Measurements from ENCODE around the gene WAC. TPM values are rescaled to one million over a fixed set of nuclear protein-coding genes. Genes with fewer than 3 reads are reported as not detected.
"Not testable (repeated sequence)": the region's sequence is repeated elsewhere in the genome, so short reads cannot be mapped to it uniquely, and the experiment has no call there.

WAC gene
- total and polyA plus RNA-seq, 10 of the 15 experiments (the other 5 are each of a cell fraction or from before 2014, with no cell fraction given) = 26.5 to 131 (median 69.4) TPM

- TF ChIP-seq, protein P1, sequence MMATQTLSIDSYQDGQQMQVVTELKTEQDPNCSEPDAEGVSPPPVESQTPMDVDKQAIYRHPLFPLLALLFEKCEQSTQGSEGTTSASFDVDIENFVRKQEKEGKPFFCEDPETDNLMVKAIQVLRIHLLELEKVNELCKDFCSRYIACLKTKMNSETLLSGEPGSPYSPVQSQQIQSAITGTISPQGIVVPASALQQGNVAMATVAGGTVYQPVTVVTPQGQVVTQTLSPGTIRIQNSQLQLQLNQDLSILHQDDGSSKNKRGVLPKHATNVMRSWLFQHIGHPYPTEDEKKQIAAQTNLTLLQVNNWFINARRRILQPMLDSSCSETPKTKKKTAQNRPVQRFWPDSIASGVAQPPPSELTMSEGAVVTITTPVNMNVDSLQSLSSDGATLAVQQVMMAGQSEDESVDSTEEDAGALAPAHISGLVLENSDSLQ (IDR thresholded peaks at IDR 0.05) = no peak
These were observed 73.7 kb downstream of the WAC start (continued) for GRCh38 chr10:28606568-28606967.

GRCh38 chr10:28609636-28610035 is 76.7 kb downstream of the WAC start:
- RAD21 ChIA-PET (ENCODE audit: unreplicated experiment) = interaction anchor here (0.5 kb wide), 1 partner anchor 1527 kb away, joined by 3 read pairs; no protein-coding TSS in a partner anchor
- H3K9me3 ChIP-seq (replicated peaks; ENCODE audit: control insufficient read depth, insufficient read depth, low read length); ATAC-seq; H3K27me3 ChIP-seq (replicated peaks in 1 of 2; ENCODE audit: control insufficient read depth in 2 of 2, insufficient read depth in 2 of 2, low read length in 1 of 2); CTCF ChIA-PET; DNase-seq (ENCODE audit: low read depth, low spot score); H3K4me2 ChIP-seq (ENCODE audit: control insufficient read depth, insufficient read depth); H3K27ac ChIP-seq (ENCODE audit: control insufficient read depth, insufficient read depth); H3K4me3 ChIP-seq; intact Hi-C loops (cut with micrococcal nuclease; ENCODE audit: unreplicated experiment); H3K4me1 ChIP-seq (ENCODE audit: control insufficient read depth, insufficient read depth, low read length); POLR2A ChIA-PET; FAIRE-seq; BruUV-seq (replicated peaks); H3K9ac ChIP-seq (ENCODE audit: control insufficient read depth, insufficient read depth, low read length); H4K20me1 ChIP-seq (ENCODE audit: control insufficient read depth, insufficient read depth); in situ Hi-C loops (cut with MboI); H2AFZ ChIP-seq (ENCODE audit: control insufficient read depth, low read depth, low read length); H3K79me2 ChIP-seq (ENCODE audit: control insufficient read depth, insufficient read depth, low read length): not testable (repeated sequence)
- SMC1A ChIA-PET (ENCODE audit: uncharacterized antibody, unreplicated experiment) = interaction anchor here (1.0 to 1.4 kb wide), 3 partner anchors 11 to 74 kb away, joined by 3 read pairs; no protein-coding TSS in a partner anchor
- 93% methylated on average over 3 of the region's 3 CpGs for WGBS (ENCODE audit: insufficient coverage, insufficient replicate concordance, low lambda C conversion rate, missing lambda C conversion rate)
- H3K36me3 ChIP-seq (ENCODE audit: control insufficient read depth in 2 of 2, insufficient read depth in 2 of 2, low read length in 1 of 2) = peaks cover 8 to 50% of the 10 kb centered on the region in 2 experiments

DNA sequence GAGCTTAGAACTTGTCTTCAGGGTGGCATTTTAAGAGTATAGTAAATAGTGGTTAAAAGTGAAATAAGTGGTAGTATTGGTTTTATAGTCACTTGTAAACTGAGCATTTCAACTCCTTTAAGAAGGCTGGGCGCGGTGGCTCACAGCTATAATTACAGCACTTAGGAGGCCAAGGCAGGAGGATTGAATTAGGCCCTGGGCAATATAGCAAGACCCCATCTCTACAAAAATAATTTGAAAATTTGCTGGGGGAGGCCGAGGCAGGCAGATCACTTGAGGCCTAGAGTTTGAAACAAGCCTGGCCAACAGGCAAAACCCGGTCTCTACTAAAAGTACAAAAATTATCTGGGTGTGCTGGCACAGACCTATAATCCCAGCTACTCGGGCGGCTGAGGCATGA is 80.0 kb downstream of the WAC start:
- Histone ChIP-seq H3K36me3 (ENCODE audit: control insufficient read depth in 2 of 2, insufficient read depth in 2 of 2, low read length in 1 of 2) (peaks cover 12 to 58% of the 10 kb centered on the region in 2 experiments), H3K4me2 (ENCODE audit: control insufficient read depth, insufficient read depth) (no peak overlapping the region), H3K79me2 (ENCODE audit: control insufficient read depth, insufficient read depth, low read length) (no peaks in the 10 kb centered on the region; the same call in 1 of the 2 replicates), H3K4me3 (no peak overlapping the region), H4K20me1 (ENCODE audit: control insufficient read depth, insufficient read depth) (no peaks in the 10 kb centered on the region), H3K27ac (ENCODE audit: control insufficient read depth, insufficient read depth) (no peak overlapping the region), H3K4me1 (ENCODE audit: control insufficient read depth, insufficient read depth, low read length) (no peaks in the 10 kb centered on the region), H3K9ac (ENCODE audit: control insufficient read depth, insufficient read depth, low read length) (no peak overlapping the region), H3K9me3 (replicated peaks; ENCODE audit: control insufficient read depth, insufficient read depth, low read length) (no peaks in the 10 kb centered on the region), H2AFZ (ENCODE audit: control insufficient read depth, low read depth, low read length) (no peak overlapping the region), H3K27me3 (replicated peaks in 1 of 2; ENCODE audit: control insufficient read depth in 2 of 2, insufficient read depth in 2 of 2, low read length in 1 of 2) (no peaks in the 10 kb centered on the region)
- in situ Hi-C loops (cut with MboI) (no loop called here), intact Hi-C loops (cut with micrococcal nuclease; ENCODE audit: unreplicated experiment) (no loop called here)
- 98% methylated on average over 6 of the region's 6 CpGs for WGBS (ENCODE audit: insufficient coverage, insufficient replicate concordance, low lambda C conversion rate, missing lambda C conversion rate)
- ATAC-seq = no peak
- TF ChIP-seq CTCF (IDR thresholded peaks at IDR 0.05 in 2 of 3, conservative IDR thresholded peaks at IDR 0.05 in 1 of 3; ENCODE audit: control insufficient read depth in 2 of 3, extremely low read depth in 1 of 3, insufficient read depth in 1 of 3, low read depth in 3 of 3, low read length in 3 of 3) (no peak), TBL1XR1 (IDR thresholded peaks at IDR 0.05; ENCODE audit: low read depth, low read length) (no peak), NRF1 (conservative IDR thresholded peaks at IDR 0.05; ENCODE audit: low read depth, low read length) (no peak)
- TF ChIP-seq, protein P2, sequence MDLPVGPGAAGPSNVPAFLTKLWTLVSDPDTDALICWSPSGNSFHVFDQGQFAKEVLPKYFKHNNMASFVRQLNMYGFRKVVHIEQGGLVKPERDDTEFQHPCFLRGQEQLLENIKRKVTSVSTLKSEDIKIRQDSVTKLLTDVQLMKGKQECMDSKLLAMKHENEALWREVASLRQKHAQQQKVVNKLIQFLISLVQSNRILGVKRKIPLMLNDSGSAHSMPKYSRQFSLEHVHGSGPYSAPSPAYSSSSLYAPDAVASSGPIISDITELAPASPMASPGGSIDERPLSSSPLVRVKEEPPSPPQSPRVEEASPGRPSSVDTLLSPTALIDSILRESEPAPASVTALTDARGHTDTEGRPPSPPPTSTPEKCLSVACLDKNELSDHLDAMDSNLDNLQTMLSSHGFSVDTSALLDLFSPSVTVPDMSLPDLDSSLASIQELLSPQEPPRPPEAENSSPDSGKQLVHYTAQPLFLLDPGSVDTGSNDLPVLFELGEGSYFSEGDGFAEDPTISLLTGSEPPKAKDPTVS (IDR thresholded peaks at IDR 0.05; ENCODE audit: low read depth, low read length) = no peak
- ChIA-PET POLR2A (no interaction called here), SMC1A (ENCODE audit: uncharacterized antibody, unreplicated experiment) (no interaction called here), RAD21 (ENCODE audit: unreplicated experiment) (no interaction called here), CTCF (interaction anchor here (1.5 kb wide), 1 partner anchor 15 kb away, joined by 4 read pairs; no protein-coding TSS in a partner anchor)
- no peak for DNase-seq (ENCODE audit: low read depth, low spot score)
- no peak for FAIRE-seq
- BruUV-seq (replicated peaks) = no TSS peak
